Stomach (tissue), 9 donors: Measurements from ENCODE around the gene S1PR2. TPM values are rescaled to one million over a fixed set of nuclear protein-coding genes. Genes with fewer than 3 reads are reported as not detected.

Source experiments
- DNase-seq, 2 donors: peaks; one replicate each; pipeline versions ENCODE4 v3.0.0 to v3.0.0-alpha.2; 2013 to 2019
- H3K27ac ChIP-seq, 5 donors: fragments of 200-600 bp in 4 of 5; sonication (generic) in 4 of 5; one replicate each; pipeline ENCODE4 v1.5.1; 2013 to 2019; ENCODE audit warnings: mild to moderate bottlenecking in 1 of 5, moderate library complexity in 1 of 5
- H3K27me3 ChIP-seq, 3 donors: fragments of 200-600 bp; sonication (generic); one replicate each; pipeline ENCODE4 v1.5.1; 2017 to 2019; ENCODE audit warnings: mixed run types in 1 of 3
- H3K36me3 ChIP-seq, 4 donors: fragments of 200-600 bp; sonication (generic); 1 replicate in 3 of 4; 2 replicates in 1 of 4; pipeline ENCODE4 v1.5.1; 2016 to 2019
- H3K4me1 ChIP-seq, 4 donors: fragments of 200-600 bp; sonication (generic); one replicate each; pipeline ENCODE4 v1.5.1; 2016 to 2019
- H3K4me3 ChIP-seq, 4 donors: fragments of 200-600 bp; sonication (generic) in 3 of 4; one replicate each; pipeline ENCODE4 v1.5.1; 2016 to 2019; ENCODE audit warnings: mild to moderate bottlenecking in 1 of 4
- H3K9me3 ChIP-seq, 4 donors: fragments of 200-600 bp; sonication (generic); one replicate each; pipeline ENCODE4 v1.5.1; 2016 to 2019
- EP300 ChIP-seq: sonication (generic); formaldehyde crosslinking; IDR thresholded peaks from one replicate; pipeline ENCODE4 v1.6.1; 2017; ENCODE audit warnings: antibody characterized with exemption
- POLR2A ChIP-seq, 4 donors: fragments of 450-650 bp; IDR thresholded peaks; one replicate each; pipeline ENCODE4 v1.6.1; 2016; ENCODE audit warnings: antibody characterized with exemption in 4 of 4, control low read depth in 2 of 4, mild to moderate bottlenecking in 1 of 4, moderate library complexity in 1 of 4
- POLR2AphosphoS5 ChIP-seq, 3 donors: sonication (generic); formaldehyde crosslinking; IDR thresholded peaks; one replicate each; pipeline ENCODE4 v1.6.1; 2016; ENCODE audit warnings: antibody characterized with exemption in 3 of 3
- WGBS, 5 donors: extraction: QIAGEN DNeasy Blood & Tissue Kit in 3 of 5; methylation state at CpG; one replicate each; pipeline versions ENCODE4 v1.1.5 to v1.1.7; 2013 to 2018; 5-methylcytosine and 5-hydroxymethylcytosine counted together
- intact Hi-C: fragments of 100-400 bp; cut with DNase I; formaldehyde crosslinking; loops from one replicate; pipeline ENCODE4 v1.15.1; 2023; ENCODE audit warnings: low total_unique reads
- polyA plus RNA-seq, 3 donors: library from polyadenylated mRNA; stranded (reverse); fragments of 200-250 nt; gene quantifications; one replicate each; pipeline ENCODE4 v1.2.3, GENCODE V29; 2013
- total RNA-seq, 5 donors: library from RNA; depleted of rRNA; stranded (reverse); fragments of >200 nt; gene quantifications; one replicate each; pipeline versions ENCODE4 v1.1.0 to v1.2.3, GENCODE V29; 2014 to 2016
- TF ChIP-seq, protein P1 (sequence below), 7 experiments: fragments of 450-650 bp in 4 of 7; fragments of 200-600 bp in 3 of 7; sonication (generic) in 3 of 7; IDR thresholded peaks; one replicate each; pipeline ENCODE4 v1.5.1; 2016 to 2019; ENCODE audit warnings: antibody characterized with exemption in 7 of 7, control low read depth in 2 of 7, mild to moderate bottlenecking in 1 of 7
- donor health status: healthy with polysubstance abuse.
- donor health status: Bipolar disorder and iron deficiency.
- donor health status: healthy.

Gene S1PR2
- total and polyA plus RNA-seq, 8 donors = 0.29 to 11.7 (median 2.7) TPM; not detected in 1

DNA sequence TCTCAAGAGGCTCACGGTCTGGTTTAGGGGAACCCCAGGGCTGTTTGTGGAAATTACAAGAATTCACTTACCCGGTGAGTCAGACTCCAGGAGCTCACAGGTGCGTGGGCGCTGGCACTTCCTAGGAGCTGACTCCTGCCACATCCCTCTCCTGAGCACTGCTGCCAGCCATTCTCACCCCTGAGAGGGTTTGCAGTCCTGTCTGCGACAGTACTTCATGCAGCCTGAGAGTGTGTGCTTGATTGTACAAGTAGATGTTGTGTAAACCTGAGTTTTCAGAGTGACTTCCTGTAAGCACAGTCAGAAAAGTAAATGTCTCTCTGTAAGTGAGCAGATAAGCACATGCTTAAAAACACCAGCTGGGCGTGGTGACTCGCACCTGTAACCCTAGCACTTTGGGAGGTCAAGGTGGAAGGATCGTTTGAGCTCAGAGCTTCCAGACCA, 29.0 kb upstream of the S1PR2 start:
- Histone ChIP-seq H3K4me3 (peak overlapping the region in 1 of 4 donors; percentile 34), H3K36me3 (peaks cover 32 to 48% (median 40%) of the 10 kb centered on the region in 4 donors), H3K4me1 (peaks cover 10 to 33% (median 21%) of the 10 kb centered on the region in 4 donors), H3K27me3 (no peaks in the 10 kb centered on the region), H3K9me3 (no peaks in the 10 kb centered on the region), H3K27ac (peak overlapping the region; percentile 9 to 78 (median 67))
- intact Hi-C loops = no loop called here
- TF ChIP-seq POLR2AphosphoS5 (IDR thresholded peaks at IDR 0.05) = peak in 2 of 3 donors; percentile 52 to 75
- TF ChIP-seq, protein P1, sequence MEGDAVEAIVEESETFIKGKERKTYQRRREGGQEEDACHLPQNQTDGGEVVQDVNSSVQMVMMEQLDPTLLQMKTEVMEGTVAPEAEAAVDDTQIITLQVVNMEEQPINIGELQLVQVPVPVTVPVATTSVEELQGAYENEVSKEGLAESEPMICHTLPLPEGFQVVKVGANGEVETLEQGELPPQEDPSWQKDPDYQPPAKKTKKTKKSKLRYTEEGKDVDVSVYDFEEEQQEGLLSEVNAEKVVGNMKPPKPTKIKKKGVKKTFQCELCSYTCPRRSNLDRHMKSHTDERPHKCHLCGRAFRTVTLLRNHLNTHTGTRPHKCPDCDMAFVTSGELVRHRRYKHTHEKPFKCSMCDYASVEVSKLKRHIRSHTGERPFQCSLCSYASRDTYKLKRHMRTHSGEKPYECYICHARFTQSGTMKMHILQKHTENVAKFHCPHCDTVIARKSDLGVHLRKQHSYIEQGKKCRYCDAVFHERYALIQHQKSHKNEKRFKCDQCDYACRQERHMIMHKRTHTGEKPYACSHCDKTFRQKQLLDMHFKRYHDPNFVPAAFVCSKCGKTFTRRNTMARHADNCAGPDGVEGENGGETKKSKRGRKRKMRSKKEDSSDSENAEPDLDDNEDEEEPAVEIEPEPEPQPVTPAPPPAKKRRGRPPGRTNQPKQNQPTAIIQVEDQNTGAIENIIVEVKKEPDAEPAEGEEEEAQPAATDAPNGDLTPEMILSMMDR (IDR thresholded peaks at IDR 0.05) = no peak
- no peak for TF ChIP-seq EP300
- TF ChIP-seq POLR2A (IDR thresholded peaks at IDR 0.05) = no peak
- peak; percentile 44 to 53 for DNase-seq
- 23 to 49% (median 39%) methylated on average over 8 of the region's 8 CpGs for WGBS, 5 donors

DNA sequence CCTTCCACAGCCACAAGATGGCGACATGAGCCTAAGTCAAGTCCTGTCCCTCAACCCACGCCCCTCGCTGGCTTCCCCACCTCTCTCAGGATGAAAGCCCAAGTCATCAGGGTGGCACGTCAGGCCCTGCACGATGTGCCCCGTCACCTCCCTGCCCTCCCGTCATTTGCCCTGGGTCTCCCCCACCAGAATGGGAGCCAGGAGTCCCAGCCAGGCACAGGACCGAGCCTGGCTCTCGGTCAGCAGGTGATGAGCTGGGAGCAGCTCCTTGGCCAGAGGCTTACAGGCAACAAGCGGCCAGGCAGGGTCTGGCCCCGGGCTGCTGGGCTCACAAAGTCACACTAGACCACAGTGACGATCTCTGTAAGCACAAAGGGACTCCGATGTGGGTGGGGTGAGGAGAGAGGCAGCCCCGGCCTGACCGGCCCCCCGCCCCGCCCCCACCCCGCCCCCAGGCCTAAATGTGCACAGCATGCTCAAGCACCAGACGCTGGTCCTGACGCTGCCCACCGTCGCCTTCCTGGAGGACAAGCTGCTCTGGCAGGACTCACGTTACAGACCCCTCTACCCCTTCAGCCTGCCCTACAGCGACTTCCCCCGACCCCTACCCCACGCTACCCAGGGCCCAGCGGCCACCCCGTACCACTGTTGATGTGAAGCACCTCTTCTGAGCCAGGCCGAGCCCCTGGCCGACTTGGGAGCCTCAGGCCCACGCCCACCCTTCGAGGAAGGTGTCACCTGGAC, 28.2 kb upstream of the S1PR2 start:
- Histone ChIP-seq H3K9me3 (no peaks in the 10 kb centered on the region), H3K27me3 (no peaks in the 10 kb centered on the region), H3K27ac (peak overlapping the region; percentile 23 to 78 (median 67)), H3K4me1 (peaks cover 10 to 33% (median 21%) of the 10 kb centered on the region in 4 donors), H3K36me3 (peaks cover 40 to 56% (median 49%) of the 10 kb centered on the region in 4 donors), H3K4me3 (peak overlapping the region in 2 of 4 donors; percentile 3 to 34)
- WGBS, 5 donors = 36 to 56% (median 54%) methylated on average over 21 to 32 of the region's 32 CpGs
- TF ChIP-seq, protein P1 (IDR thresholded peaks at IDR 0.05) = peak in 4 of 7 experiments; percentile 44 to 69 (median 69)
- TF ChIP-seq POLR2A (IDR thresholded peaks at IDR 0.05) (no peak), POLR2AphosphoS5 (IDR thresholded peaks at IDR 0.05) (peak in 2 of 3 donors; percentile 8 to 51), EP300 (no peak)
- peak; percentile 95 to 96 for DNase-seq
- intact Hi-C loops = loop anchor here (10.0 kb wide), 1 partner anchor 145 kb away; the partner anchor contains the start of genes EIF3G and P2RY11

DNA sequence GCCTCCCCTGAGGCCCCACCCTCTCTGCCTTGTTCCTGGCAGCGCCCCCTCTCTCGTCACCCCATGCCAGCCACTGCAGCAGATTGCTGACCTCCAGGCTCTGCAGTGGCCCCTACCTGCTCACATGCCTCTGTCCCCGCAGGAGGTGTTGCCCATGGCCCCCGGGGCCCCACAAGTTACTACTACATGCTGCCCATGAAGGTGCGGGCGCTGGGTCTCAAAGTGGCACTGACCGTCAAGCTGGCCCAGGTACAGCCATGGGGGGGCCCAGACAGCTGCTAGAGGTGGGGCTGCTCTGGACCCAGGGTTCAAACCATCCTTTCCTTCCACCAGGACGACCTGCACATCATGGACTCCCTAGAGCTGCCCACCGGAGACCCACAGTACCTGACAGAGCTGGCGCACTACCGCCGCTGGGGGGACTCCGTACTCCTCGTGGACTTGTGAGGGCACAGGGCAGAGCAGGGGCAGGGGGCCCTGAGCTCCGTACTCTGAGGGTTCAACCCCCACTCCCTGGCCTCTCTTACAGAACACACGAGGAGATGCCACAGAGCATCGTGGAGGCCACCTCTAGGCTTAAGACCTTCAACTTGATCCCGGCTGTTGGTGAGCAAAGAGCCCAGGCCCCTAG, 27.1 kb upstream of the S1PR2 start:
- no peak overlapping the region for H3K4me3 ChIP-seq
- no peak overlapping the region for H3K27ac ChIP-seq
- TF ChIP-seq POLR2AphosphoS5 (IDR thresholded peaks at IDR 0.05) = no peak
- no peak for TF ChIP-seq POLR2A (IDR thresholded peaks at IDR 0.05)
- TF ChIP-seq, protein P1 (IDR thresholded peaks at IDR 0.05) = no peak
- no peak for TF ChIP-seq EP300
- no peaks in the 10 kb centered on the region for H3K27me3 ChIP-seq
- H3K36me3 ChIP-seq = peaks cover 44 to 66% (median 56%) of the 10 kb centered on the region in 4 donors
- 92 to 96% (median 95%) methylated on average over 16 to 18 of the region's 18 CpGs for WGBS, 5 donors
- H3K4me1 ChIP-seq = peaks cover 10 to 44% (median 27%) of the 10 kb centered on the region in 4 donors
- no peak for DNase-seq
- intact Hi-C loops = loop anchor here (10.0 kb wide), 1 partner anchor 143 kb away; the partner anchor contains the start of genes EIF3G and P2RY11
- H3K9me3 ChIP-seq = no peaks in the 10 kb centered on the region

DNA sequence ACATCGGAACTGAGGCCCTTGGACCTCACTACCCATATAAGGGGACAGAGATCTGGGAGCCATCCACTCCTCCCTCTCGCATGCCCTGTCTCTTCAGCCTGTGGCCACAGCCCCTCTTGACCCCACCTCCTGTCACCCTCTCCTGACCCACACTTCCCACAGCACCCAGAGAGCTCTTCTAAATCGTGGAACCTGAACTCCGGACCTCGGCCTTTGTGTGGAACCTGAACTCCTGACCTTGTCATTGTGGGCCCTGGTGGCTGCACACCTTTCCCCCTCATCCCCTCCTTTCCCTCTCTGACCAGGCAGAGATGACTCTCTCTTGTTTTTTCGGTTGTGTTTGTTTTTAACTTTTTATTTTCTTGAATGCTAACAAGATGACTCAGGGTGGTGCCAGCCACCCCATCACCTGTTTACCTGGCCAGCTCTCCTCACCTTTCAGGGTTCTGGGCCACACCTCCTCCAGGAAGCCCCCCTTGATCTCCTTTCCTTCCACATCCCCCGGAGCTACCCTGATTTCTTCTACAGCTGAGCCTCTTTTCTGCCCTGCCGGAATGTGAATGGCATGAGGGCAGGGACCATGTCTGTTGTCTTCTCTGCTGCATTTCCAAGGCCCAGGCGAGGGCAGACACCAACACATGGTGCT, 26.0 kb upstream of the S1PR2 start:
- intact Hi-C loops = loop anchor here (10.0 kb wide), 1 partner anchor 142 kb away; the partner anchor contains the start of genes EIF3G and P2RY11
- no peak for DNase-seq
- WGBS, 5 donors = 79 to 84% (median 80%) methylated on average over 7 to 9 of the region's 9 CpGs
- TF ChIP-seq, protein P1 (IDR thresholded peaks at IDR 0.05) = no peak
- TF ChIP-seq POLR2AphosphoS5 (IDR thresholded peaks at IDR 0.05) (no peak), EP300 (no peak), POLR2A (IDR thresholded peaks at IDR 0.05) (no peak)
- Histone ChIP-seq H3K27me3 (no peaks in the 10 kb centered on the region), H3K27ac (no peak overlapping the region), H3K36me3 (peaks cover 44 to 66% (median 56%) of the 10 kb centered on the region in 4 donors), H3K4me1 (peaks cover 16 to 53% (median 37%) of the 10 kb centered on the region in 4 donors), H3K9me3 (no peaks in the 10 kb centered on the region), H3K4me3 (no peak overlapping the region)
